H1 (cell line): Measurements from ENCODE around the gene RNPEPL1. TPM values are rescaled to one million over a fixed set of nuclear protein-coding genes. Genes with fewer than 3 reads are reported as not detected.

Experiments used
- CTCF ChIA-PET: fragments of 300-600 bp; sonication (Branson Sonifier 250); formaldehyde crosslinking; loops from one replicate; lab custom pipeline; 2021; ENCODE audit not compliant: partially characterized antibody; lab: Charles Lee
- POLR2A ChIA-PET: fragments of 300-600 bp; sonication (Branson Sonifier 250); formaldehyde crosslinking; loops from one replicate; lab custom pipeline; 2021; ENCODE audit warnings: inconsistent platforms; ENCODE audit not compliant: partially characterized antibody; lab: Charles Lee
- DNase-seq, 2 experiments: peaks; one replicate each; pipeline versions ENCODE4 v3.0.0 to v3.0.0-alpha.2; 2010 to 2022; ENCODE audit warnings: low spot score in 2 of 2, low read depth in 1 of 2, mixed read lengths in 1 of 2
- FAIRE-seq: peaks from 2 replicates; lab custom pipeline; 2011; peaks lifted over from hg19 to GRCh38; lab: Jason Lieb, UNC
- H2AFZ ChIP-seq: 2 replicates; pipeline ENCODE4 v1.8.1; 2012; ENCODE audit warnings: low read length, inconsistent platforms
- H2AK5ac ChIP-seq: 2 replicates; pipeline ENCODE4 v1.6.1; 2013; ENCODE audit warnings: low read depth, low read length
- H2BK120ac ChIP-seq: replicated peaks from 2 replicates; pipeline ENCODE3; 2013; ENCODE audit warnings: low read depth, low read length, inconsistent platforms
- H2BK12ac ChIP-seq: 2 replicates; pipeline ENCODE4 v1.6.1; 2013; ENCODE audit warnings: low read depth, low read length
- H2BK15ac ChIP-seq: 2 replicates; pipeline ENCODE4 v1.6.1; 2013; ENCODE audit warnings: low read length
- H2BK20ac ChIP-seq: 2 replicates; pipeline ENCODE4 v1.6.1; 2013; ENCODE audit warnings: low read length
- H2BK5ac ChIP-seq: 2 replicates; pipeline ENCODE4 v1.6.1; 2013; ENCODE audit warnings: low read depth, low read length
- H3K14ac ChIP-seq: 2 replicates; pipeline ENCODE4 v1.6.1; 2013; ENCODE audit warnings: inconsistent platforms; ENCODE audit not compliant: insufficient read length
- H3K18ac ChIP-seq: 2 replicates; pipeline ENCODE4 v1.6.1; 2013; ENCODE audit warnings: low read length; ENCODE audit errors: extremely low read depth
- H3K23ac ChIP-seq: 2 replicates; pipeline ENCODE4 v1.6.1; 2013; ENCODE audit warnings: inconsistent platforms; ENCODE audit not compliant: insufficient read length
- H3K23me2 ChIP-seq: 2 replicates; pipeline ENCODE4 v1.6.1; 2013; ENCODE audit warnings: low read depth, low read length
- H3K27ac ChIP-seq: 2 replicates; pipeline ENCODE4 v1.6.1; 2011; ENCODE audit warnings: low read depth, low read length, inconsistent platforms
- H3K27me3 ChIP-seq, 4 experiments: replicated peaks in 1 of 4; 1 replicate in 1 of 4; 2 replicates in 3 of 4; pipeline versions ENCODE4 v1.6.1 to v1.8.1; 2011 to 2013; ENCODE audit warnings: low read length in 3 of 4, mild to moderate bottlenecking in 3 of 4, inconsistent platforms in 2 of 4, mixed read lengths in 2 of 4, moderate library complexity in 1 of 4; ENCODE audit not compliant: control insufficient read depth in 3 of 4, insufficient read depth in 3 of 4; ENCODE audit errors: extremely low read depth in 1 of 4
- H3K36me3 ChIP-seq, 4 experiments: 2 replicates each; pipeline versions ENCODE4 v1.6.1 to v1.8.1; 2011 to 2013; ENCODE audit warnings: mild to moderate bottlenecking in 4 of 4, low read length in 3 of 4, moderate library complexity in 2 of 4, control low read depth in 1 of 4, inconsistent platforms in 1 of 4; ENCODE audit not compliant: insufficient read depth in 4 of 4, control insufficient read depth in 2 of 4
- H3K4ac ChIP-seq: replicated peaks from 2 replicates; pipeline ENCODE3; 2013; ENCODE audit warnings: low read length, low read depth, mixed read lengths, inconsistent platforms; ENCODE audit not compliant: insufficient read length
- H3K4me1 ChIP-seq, 4 experiments: replicated peaks in 1 of 4; 1 replicate in 1 of 4; 2 replicates in 3 of 4; pipeline versions ENCODE4 v1.6.1 to v1.8.1; 2011 to 2013; ENCODE audit warnings: low read length in 3 of 4, inconsistent platforms in 2 of 4, mixed read lengths in 1 of 4; ENCODE audit not compliant: insufficient read depth in 4 of 4, control insufficient read depth in 3 of 4
- H3K4me2 ChIP-seq, 2 experiments: 2 replicates each; pipeline versions ENCODE4 v1.6.1 to v1.8.1; 2011 to 2013; ENCODE audit warnings: low read depth in 2 of 2, low read length in 2 of 2, control low read depth in 1 of 2, inconsistent platforms in 1 of 2, mild to moderate bottlenecking in 1 of 2; ENCODE audit not compliant: insufficient read depth in 1 of 2
- H3K4me3 ChIP-seq, 4 experiments: fragments of 200-600, 300-600 bp in 1 of 4; sonication (generic), shearing (Covaris generic), sonication (Bioruptor Twin) in 1 of 4; 2 replicates each; pipeline versions ENCODE4 v1.5.1 to v1.8.1; 2011 to 2016; ENCODE audit warnings: low read length in 4 of 4, low read depth in 3 of 4, control low read depth in 2 of 4, inconsistent platforms in 2 of 4, mild to moderate bottlenecking in 2 of 4, mixed read lengths in 1 of 4, moderate library complexity in 1 of 4; ENCODE audit not compliant: insufficient read depth in 2 of 4; ENCODE audit errors: extremely low read depth in 1 of 4
- H3K56ac ChIP-seq: replicated peaks from 2 replicates; pipeline ENCODE3; 2013; ENCODE audit warnings: low read depth, mild to moderate bottlenecking, mixed read lengths, low read length, inconsistent platforms; ENCODE audit not compliant: insufficient read length
- H3K79me1 ChIP-seq: 2 replicates; pipeline ENCODE4 v1.6.1; 2013; ENCODE audit warnings: low read depth, low read length, control low read depth
- H3K79me2 ChIP-seq, 2 experiments: 2 replicates each; pipeline versions ENCODE4 v1.6.1 to v1.8.1; 2012 to 2013; ENCODE audit warnings: low read length in 2 of 2, mild to moderate bottlenecking in 2 of 2, inconsistent platforms in 1 of 2; ENCODE audit not compliant: insufficient read depth in 2 of 2, control insufficient read depth in 1 of 2
- H3K9ac ChIP-seq, 4 experiments: replicated peaks in 1 of 4; 1 replicate in 1 of 4; 2 replicates in 3 of 4; pipeline versions ENCODE4 v1.6.1 to v1.8.1; 2011 to 2013; ENCODE audit warnings: low read depth in 3 of 4, low read length in 3 of 4, control low read depth in 2 of 4, mild to moderate bottlenecking in 2 of 4, moderate library complexity in 2 of 4, inconsistent platforms in 1 of 4; ENCODE audit errors: extremely low read depth in 1 of 4
- H3K9me3 ChIP-seq, 2 experiments: 2 replicates each; pipeline versions ENCODE4 v1.6.1 to v1.8.1; 2012 to 2013; ENCODE audit warnings: mild to moderate bottlenecking in 2 of 2, moderate library complexity in 2 of 2, control low read depth in 1 of 2, inconsistent platforms in 1 of 2, low read depth in 1 of 2, low read length in 1 of 2, mixed read lengths in 1 of 2; ENCODE audit not compliant: insufficient read depth in 2 of 2
- H4K20me1 ChIP-seq, 2 experiments: replicated peaks in 1 of 2; 2 replicates each; pipeline versions ENCODE3 to v1.8.1; 2011 to 2013; ENCODE audit warnings: inconsistent platforms in 2 of 2, low read length in 2 of 2, mild to moderate bottlenecking in 1 of 2; ENCODE audit not compliant: insufficient read depth in 2 of 2, control insufficient read depth in 1 of 2
- H4K5ac ChIP-seq: 2 replicates; pipeline ENCODE4 v1.6.1; 2013; ENCODE audit warnings: low read length, low read depth, mixed read lengths, inconsistent platforms; ENCODE audit not compliant: insufficient read length
- H4K8ac ChIP-seq: 2 replicates; pipeline ENCODE4 v1.8.0; 2013; ENCODE audit warnings: mild to moderate bottlenecking, moderate library complexity, low read length, inconsistent platforms; ENCODE audit not compliant: insufficient read depth; ENCODE audit errors: extremely low read depth
- H4K91ac ChIP-seq: replicated peaks from 2 replicates; pipeline ENCODE3; 2013; ENCODE audit warnings: low read length, mixed read lengths, inconsistent platforms; ENCODE audit not compliant: insufficient read length
- BACH1 ChIP-seq: IDR thresholded peaks from 2 replicates; pipeline ENCODE4 v1.6.1; 2012; ENCODE audit warnings: low read length, improper control_type of control experiment
- CHD1 ChIP-seq: IDR thresholded peaks from 2 replicates; pipeline ENCODE4 v1.6.1; 2012; ENCODE audit warnings: low read depth, low read length, improper control_type of control experiment
- CREB1 ChIP-seq: IDR thresholded peaks from 2 replicates; pipeline ENCODE4 v1.6.1; 2012; ENCODE audit warnings: inconsistent platforms
- EGR1 ChIP-seq: IDR thresholded peaks from 2 replicates; pipeline ENCODE4 v1.6.1; 2011; ENCODE audit warnings: low read depth, low read length, borderline replicate concordance
- EZH2 ChIP-seq: fragments of 200-600 bp; sonication (generic); IDR thresholded peaks from 2 replicates; pipeline ENCODE4 v1.7.1; 2012; ENCODE audit warnings: low read depth, mild to moderate bottlenecking, moderate library complexity, low read length, inconsistent platforms; ENCODE audit not compliant: severe bottlenecking
- FOSL1 ChIP-seq: IDR thresholded peaks from 2 replicates; pipeline ENCODE4 v1.6.1; 2011; ENCODE audit warnings: mild to moderate bottlenecking, low read depth, low read length, moderate library complexity; ENCODE audit not compliant: insufficient read depth
- GTF2F1 ChIP-seq: IDR thresholded peaks from 2 replicates; pipeline ENCODE4 v1.6.1; 2012; ENCODE audit warnings: low read depth, low read length, improper control_type of control experiment, borderline replicate concordance
- JUN ChIP-seq: IDR thresholded peaks from 2 replicates; pipeline ENCODE4 v1.6.1; 2011; ENCODE audit warnings: low read depth, mild to moderate bottlenecking, improper control_type of control experiment, low read length
- JUND ChIP-seq: IDR thresholded peaks from 2 replicates; pipeline ENCODE4 v1.6.1; 2011; ENCODE audit warnings: mild to moderate bottlenecking, improper control_type of control experiment, low read length
- KDM4A ChIP-seq: IDR thresholded peaks from one replicate; pipeline ENCODE4 v1.7.1; 2012; ENCODE audit warnings: low read depth, mild to moderate bottlenecking, moderate library complexity, low read length, inconsistent platforms; ENCODE audit not compliant: severe bottlenecking
- POLR2AphosphoS5 ChIP-seq: IDR thresholded peaks from 2 replicates; pipeline ENCODE4 v1.6.1; 2011; ENCODE audit warnings: low read depth, low read length
- RFX5 ChIP-seq: IDR thresholded peaks from 2 replicates; pipeline ENCODE4 v1.6.1; 2011; ENCODE audit warnings: low read depth, low read length, improper control_type of control experiment, borderline replicate concordance
- SIRT6 ChIP-seq: IDR thresholded peaks from one replicate; pipeline ENCODE4 v1.7.1; 2012; ENCODE audit warnings: low read length, inconsistent platforms
- SP2 ChIP-seq: IDR thresholded peaks from 2 replicates; pipeline ENCODE4 v1.6.1; 2012; ENCODE audit warnings: mild to moderate bottlenecking, low read length, inconsistent platforms
- SUZ12 ChIP-seq: fragments of 200-600 bp; sonication (generic); IDR thresholded peaks from 2 replicates; pipeline ENCODE4 v1.6.1; 2012; ENCODE audit warnings: mild to moderate bottlenecking, inconsistent platforms, low read length, moderate library complexity, mixed read lengths
- YY1 ChIP-seq: IDR thresholded peaks from 2 replicates; pipeline ENCODE4 v1.6.1; 2011; ENCODE audit warnings: low read depth, mild to moderate bottlenecking, low read length
- ZNF274 ChIP-seq: IDR thresholded peaks from 2 replicates; pipeline ENCODE4 v1.7.0; 2012; ENCODE audit warnings: low read length, borderline replicate concordance; ENCODE audit errors: extremely low read depth
- WGBS, 2 experiments: shearing (Covaris generic) in 1 of 2; methylation state at CpG; one replicate each; pipeline versions ENCODE4 v1.1.6 to v1.1.7; 2013 to 2015; ENCODE audit warnings: low lambda C conversion rate in 2 of 2, mixed read lengths in 2 of 2, inconsistent platforms in 1 of 2, low coverage in 1 of 2, missing lambda C conversion rate in 1 of 2; ENCODE audit not compliant: insufficient replicate concordance in 2 of 2, insufficient coverage in 1 of 2, insufficient read length in 1 of 2; ENCODE audit errors: extremely low coverage in 1 of 2, missing lambda C conversion rate in 1 of 2; 5-methylcytosine and 5-hydroxymethylcytosine counted together
- polyA plus RNA-seq, 7 experiments: library from polyadenylated mRNA; depleted of rRNA in 3 of 7; stranded (reverse) in 5 of 7; unstranded in 2 of 7; fragments of >200 nt in 5 of 7; fragments of 200-250 nt in 2 of 7; gene quantifications; 1 replicate in 5 of 7; 2 replicates in 1 of 7; 4 replicates in 1 of 7; pipeline versions ENCODE4 v1.2.1 to v1.2.3, GENCODE V29; 2011 to 2013; ENCODE audit warnings: missing spikeins in 2 of 7, mixed read lengths in 2 of 7
- total RNA-seq: library from RNA; stranded (reverse); fragmentation: NEBNext Ultra II Directional; extraction: Animal tissue kit (Norgen Biotek cat#: 25700); gene quantifications from 2 replicates; pipeline ENCODE4 v1.2.1, GENCODE V29; 2021

RNPEPL1 gene
- total and polyA plus RNA-seq, 2 of the 8 experiments (the other 6 are each of a cell fraction or from before 2014, with no cell fraction given), result 9.0 to 11.3 TPM

GRCh38 chr2:240629619-240629967 lies 61.3 kb downstream of the RNPEPL1 start:
- H3K4me2 ChIP-seq, result no peak overlapping the region
- H4K5ac ChIP-seq, result no peak overlapping the region
- H4K8ac ChIP-seq, result peak overlapping the region; percentile 35; the same call in 1 of the 2 replicates
- H2BK15ac ChIP-seq, result no peak overlapping the region
- no peak overlapping the region for H2BK5ac ChIP-seq
- H3K56ac ChIP-seq, result no peak overlapping the region
- peaks cover 0 to 3% (median 1%) of the 10 kb centered on the region in 4 experiments; a peak in 2 of 7 replicates for H3K4me1 ChIP-seq
- 92% methylated on average over 3 of the region's 5 CpGs; no CpG with 5 or more reads in 1 of the 2 experiments for WGBS, 2 experiments
- no peak for FAIRE-seq
- no peak overlapping the region for H2BK120ac ChIP-seq
- no peak overlapping the region for H4K91ac ChIP-seq
- H2AFZ ChIP-seq, result no peak overlapping the region
- H2BK20ac ChIP-seq, result no peak overlapping the region
- H3K9me3 ChIP-seq, result peaks cover 20 to 38% of the 10 kb centered on the region in 2 experiments
- ChIA-PET POLR2A (no interaction called here), CTCF (interaction anchor here (0.6 to 1.2 kb wide), 4 partner anchors 13 to 63 kb away, joined by 3 read pairs; no protein-coding TSS in a partner anchor)
- H3K79me2 ChIP-seq, result no peaks in the 10 kb centered on the region
- no peak overlapping the region for H3K4ac ChIP-seq
- H3K23ac ChIP-seq, result no peak overlapping the region
- H4K20me1 ChIP-seq, result no peaks in the 10 kb centered on the region
- no peak overlapping the region for H3K18ac ChIP-seq
- no peak overlapping the region for H3K9ac ChIP-seq
- H3K4me3 ChIP-seq, result no peak overlapping the region
- H3K14ac ChIP-seq, result no peak overlapping the region
- no peak for TF ChIP-seq RFX5
- no peak for TF ChIP-seq YY1
- no peak for TF ChIP-seq KDM4A
- no peak for TF ChIP-seq EGR1
- TF ChIP-seq POLR2AphosphoS5, result no peak
- no peak for TF ChIP-seq SIRT6
- TF ChIP-seq FOSL1, result no peak
- no peak for TF ChIP-seq SP2
- TF ChIP-seq BACH1, result no peak
- no peak for TF ChIP-seq CHD1
- no peak for TF ChIP-seq CREB1
- no peak for TF ChIP-seq JUND
- TF ChIP-seq ZNF274, result no peak
- TF ChIP-seq EZH2, result no peak
- TF ChIP-seq SUZ12, result no peak
- no peak for TF ChIP-seq JUN
- TF ChIP-seq GTF2F1, result no peak
- H3K27ac ChIP-seq, result no peak overlapping the region
- H2AK5ac ChIP-seq, result no peak overlapping the region
- H3K27me3 ChIP-seq, result no peaks in the 10 kb centered on the region
- no peaks in the 10 kb centered on the region for H3K79me1 ChIP-seq
- DNase-seq, result no peak
- H2BK12ac ChIP-seq, result no peak overlapping the region
- no peaks in the 10 kb centered on the region for H3K36me3 ChIP-seq
- no peaks in the 10 kb centered on the region for H3K23me2 ChIP-seq
